Measurements from ENCODE around the gene MADCAM1. TPM values are rescaled to one million over a fixed set of nuclear protein-coding genes. Genes with fewer than 3 reads are reported as not detected.

Gene MADCAM1
- total and polyA plus RNA-seq, 2 donors from 2014 or later, result 0.50 to 0.77 TPM

- Histone ChIP-seq H3K27me3 (ENCODE audit: control insufficient read depth, insufficient read depth, low read length) (no peaks in the 10 kb centered on the region), H3K36me3 (ENCODE audit: control insufficient read depth in 2 of 3, insufficient read depth in 3 of 3, low read length in 3 of 3) (no peaks in the 10 kb centered on the region), H3K9ac (ENCODE audit: low read length in 3 of 3) (no peak overlapping the region), H3K27ac (ENCODE audit: low read depth in 2 of 2, low read length in 2 of 2) (no peak overlapping the region), H3K4me1 (ENCODE audit: control insufficient read depth in 2 of 3, insufficient read depth in 2 of 3, low read depth in 1 of 3, low read length in 3 of 3) (peaks cover 0 to 2% (median 0%) of the 10 kb centered on the region in 3 donors), H3K9me3 (ENCODE audit: control insufficient read depth in 2 of 3, insufficient read depth in 1 of 3, low read length in 3 of 3) (no peaks in the 10 kb centered on the region), H3K4me3 (ENCODE audit: low read length in 3 of 3) (no peak overlapping the region)
- no peak for TF ChIP-seq CTCF (IDR thresholded peaks at IDR 0.05; ENCODE audit: borderline replicate concordance, extremely low read depth, insufficient read depth)
- FAIRE-seq, result no peak
- intact Hi-C loops (cut with DNase I), result no loop called here
- DNase-seq, result no peak
Measured at GRCh38 chr19:464208-464545, 32.1 kb upstream of the MADCAM1 start.

GRCh38 chr19:465056-465816 lies 31.1 kb upstream of the MADCAM1 start:
- Histone ChIP-seq H3K9ac (ENCODE audit: low read length in 3 of 3) (no peak overlapping the region), H3K27me3 (ENCODE audit: control insufficient read depth, insufficient read depth, low read length) (no peaks in the 10 kb centered on the region), H3K27ac (ENCODE audit: low read depth in 2 of 2, low read length in 2 of 2) (no peak overlapping the region), H3K4me1 (ENCODE audit: control insufficient read depth in 2 of 3, insufficient read depth in 2 of 3, low read depth in 1 of 3, low read length in 3 of 3) (no peaks in the 10 kb centered on the region), H3K4me3 (ENCODE audit: low read length in 3 of 3) (no peak overlapping the region), H3K36me3 (ENCODE audit: control insufficient read depth in 2 of 3, insufficient read depth in 3 of 3, low read length in 3 of 3) (no peaks in the 10 kb centered on the region), H3K9me3 (ENCODE audit: control insufficient read depth in 2 of 3, insufficient read depth in 1 of 3, low read length in 3 of 3) (no peaks in the 10 kb centered on the region)
- TF ChIP-seq CTCF (IDR thresholded peaks at IDR 0.05; ENCODE audit: borderline replicate concordance, extremely low read depth, insufficient read depth), result no peak
- FAIRE-seq (no peak), DNase-seq (no peak)
- intact Hi-C loops (cut with DNase I), result no loop called here

GRCh38 chr19:467554-467953 lies 28.7 kb upstream of the MADCAM1 start:
- Histone ChIP-seq H3K27me3 (ENCODE audit: control insufficient read depth, insufficient read depth, low read length) (no peaks in the 10 kb centered on the region), H3K9me3 (ENCODE audit: control insufficient read depth in 2 of 3, insufficient read depth in 1 of 3, low read length in 3 of 3) (no peaks in the 10 kb centered on the region), H3K27ac (ENCODE audit: low read depth in 2 of 2, low read length in 2 of 2) (no peak overlapping the region), H3K4me1 (ENCODE audit: control insufficient read depth in 2 of 3, insufficient read depth in 2 of 3, low read depth in 1 of 3, low read length in 3 of 3) (no peaks in the 10 kb centered on the region), H3K4me3 (ENCODE audit: low read length in 3 of 3) (no peak overlapping the region), H3K9ac (ENCODE audit: low read length in 3 of 3) (no peak overlapping the region), H3K36me3 (ENCODE audit: control insufficient read depth in 2 of 3, insufficient read depth in 3 of 3, low read length in 3 of 3) (no peaks in the 10 kb centered on the region)
- no peak for FAIRE-seq
- TF ChIP-seq CTCF (IDR thresholded peaks at IDR 0.05; ENCODE audit: borderline replicate concordance, extremely low read depth, insufficient read depth), result no peak
- intact Hi-C loops (cut with DNase I), result no loop called here
- no peak for DNase-seq

Measured in kidney (tissue), 14 donors.